Measurements from ENCODE around the gene ZCRB1.
"Not testable (repeated sequence)": the region's sequence is repeated elsewhere in the genome, so short reads cannot be mapped to it uniquely, and the experiment has no call there.

ZCRB1 gene, protein sequence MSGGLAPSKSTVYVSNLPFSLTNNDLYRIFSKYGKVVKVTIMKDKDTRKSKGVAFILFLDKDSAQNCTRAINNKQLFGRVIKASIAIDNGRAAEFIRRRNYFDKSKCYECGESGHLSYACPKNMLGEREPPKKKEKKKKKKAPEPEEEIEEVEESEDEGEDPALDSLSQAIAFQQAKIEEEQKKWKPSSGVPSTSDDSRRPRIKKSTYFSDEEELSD

DNA sequence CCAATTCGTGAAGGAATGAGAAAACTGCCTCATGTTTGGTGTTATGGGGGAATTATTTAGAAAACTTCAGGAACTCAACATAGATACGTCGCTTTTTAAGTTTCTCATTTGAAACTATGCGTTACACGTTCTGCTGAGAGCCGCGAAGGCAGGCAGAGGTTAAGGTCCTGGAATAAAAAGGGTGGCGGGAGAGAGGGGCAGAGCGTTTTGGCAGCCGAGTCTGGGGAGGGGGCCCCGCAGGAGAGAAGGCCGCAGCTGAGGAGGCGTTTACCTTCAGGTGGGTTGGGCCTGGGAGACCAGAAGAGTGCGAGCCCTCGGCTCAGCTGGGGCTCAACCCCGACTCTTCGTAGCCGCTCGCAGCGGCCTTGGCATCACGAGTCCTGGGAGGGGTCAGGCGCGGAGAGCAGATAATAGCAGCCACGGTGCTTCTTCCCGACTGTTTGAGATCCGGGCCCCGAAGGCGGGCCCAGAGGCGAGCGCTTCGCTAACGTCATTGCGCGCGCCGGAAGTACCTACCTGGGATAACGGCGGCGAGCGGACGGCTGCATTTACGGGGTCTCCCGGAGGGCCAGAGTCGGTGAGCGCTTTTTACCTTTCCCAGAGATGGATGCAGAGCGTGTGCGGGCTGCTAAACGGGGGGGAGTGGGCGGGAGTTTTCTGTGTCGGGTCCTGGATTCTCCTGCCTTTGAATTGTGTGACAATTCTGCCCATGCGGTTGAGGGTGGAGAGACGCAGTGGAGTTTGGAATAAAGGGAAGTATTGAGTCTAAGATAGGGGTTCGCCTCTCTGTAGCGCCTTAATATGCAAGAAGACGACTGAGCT lies at the start of gene ZCRB1, which contains the start of gene PPHLN1:
Gene ZCRB1, minus strand, starts transcription at position 442 of the 822 bp plus-strand sequence. CDS start 1,992 bp downstream, outside the sequence.
Gene PPHLN1, plus strand, starts transcription at position 515 of the 822 bp plus-strand sequence. CDS start 9,736 bp downstream, outside the sequence.
- peak; percentile 88 for DNase-seq

DNA sequence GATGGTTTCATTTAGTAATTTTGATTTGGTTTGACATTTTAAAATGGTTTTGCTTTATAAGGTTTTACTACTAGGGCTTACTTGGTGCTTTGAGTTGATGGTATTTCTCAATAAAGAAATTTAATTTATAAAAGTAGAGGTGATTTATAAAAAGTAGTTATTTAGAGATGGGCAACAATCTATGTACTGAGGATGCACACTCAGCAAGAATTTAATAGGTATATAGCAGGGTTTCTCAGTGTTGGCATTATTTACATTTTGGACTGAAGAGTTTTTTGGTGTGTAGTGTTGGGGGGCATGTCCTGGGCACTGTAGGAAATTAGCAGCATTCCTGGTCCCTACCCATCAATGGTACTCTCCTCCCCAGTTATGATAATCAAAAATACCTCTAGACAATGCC lies 47.8 kb upstream of the ZCRB1 start:
- DNase-seq: no peak

DNA sequence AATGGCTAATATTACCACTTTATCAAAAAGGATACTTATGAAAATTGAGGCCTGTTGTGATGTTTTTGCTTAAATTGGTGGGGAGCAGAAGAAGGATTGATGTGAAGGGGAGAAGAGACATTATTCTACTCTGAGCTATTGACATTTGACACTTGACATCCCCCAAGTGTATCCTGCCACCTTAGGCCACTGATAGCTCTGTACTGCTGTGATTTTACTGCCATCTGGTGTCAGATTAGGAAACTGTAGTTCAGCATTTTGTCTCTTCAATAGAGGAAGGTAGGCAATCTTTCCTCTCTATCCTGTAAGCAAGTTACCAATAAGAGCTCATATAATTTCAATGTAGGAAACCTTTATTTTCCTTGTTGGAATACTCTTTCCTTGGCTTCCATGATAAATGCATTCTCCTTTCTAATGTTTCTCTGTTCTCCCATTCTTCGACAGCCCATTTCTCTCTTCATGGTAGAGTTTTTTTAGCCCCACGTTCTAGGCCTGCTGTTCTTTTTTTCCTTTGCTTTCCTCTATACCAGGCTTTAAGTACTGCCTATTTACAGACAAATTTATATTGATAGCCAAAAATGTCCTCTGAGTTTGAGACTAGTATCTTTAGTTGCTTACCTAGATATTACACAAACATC lies 46.4 kb upstream of the ZCRB1 start:
- DNase-seq: peak; percentile 63

DNA sequence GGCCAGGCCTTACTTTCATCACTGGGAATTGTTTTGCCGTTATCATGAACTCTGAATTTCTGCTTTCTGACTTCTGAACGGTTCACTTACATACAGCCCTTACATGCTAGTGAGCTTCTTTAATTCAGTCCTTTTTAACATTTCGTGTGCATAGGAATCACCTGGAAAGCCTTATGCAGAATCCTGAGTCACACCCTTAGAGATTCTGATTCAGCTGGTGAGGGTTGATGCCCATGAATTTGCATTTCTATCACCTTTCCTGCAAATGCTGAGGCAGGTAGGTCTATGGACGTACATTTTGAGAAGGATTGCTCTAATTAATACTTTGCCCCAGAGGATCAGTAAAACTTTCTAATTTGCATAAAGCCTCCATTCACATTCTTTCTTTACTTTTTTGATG lies 44.1 kb upstream of the ZCRB1 start:
- DNase-seq: no peak

DNA sequence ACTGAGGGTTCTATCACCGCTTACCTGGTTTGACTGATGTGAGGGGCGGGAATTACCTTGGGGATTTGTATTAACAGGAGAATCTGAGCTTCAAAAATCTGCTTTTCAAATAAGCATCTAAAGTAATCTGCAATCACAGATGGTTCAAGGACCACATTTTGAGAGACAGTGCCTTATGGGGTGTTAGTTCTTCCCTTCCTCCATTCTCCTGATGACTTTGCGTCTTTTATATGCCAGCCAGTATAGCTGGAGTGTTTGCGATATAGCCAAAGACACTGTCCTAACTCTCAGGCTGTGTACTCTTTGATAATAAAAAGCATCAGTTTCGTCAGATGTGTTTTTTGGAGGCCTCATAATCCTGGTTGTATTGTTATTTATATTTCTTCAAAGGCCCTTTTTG lies 39.6 kb upstream of the ZCRB1 start:
- DNase-seq: no peak

DNA sequence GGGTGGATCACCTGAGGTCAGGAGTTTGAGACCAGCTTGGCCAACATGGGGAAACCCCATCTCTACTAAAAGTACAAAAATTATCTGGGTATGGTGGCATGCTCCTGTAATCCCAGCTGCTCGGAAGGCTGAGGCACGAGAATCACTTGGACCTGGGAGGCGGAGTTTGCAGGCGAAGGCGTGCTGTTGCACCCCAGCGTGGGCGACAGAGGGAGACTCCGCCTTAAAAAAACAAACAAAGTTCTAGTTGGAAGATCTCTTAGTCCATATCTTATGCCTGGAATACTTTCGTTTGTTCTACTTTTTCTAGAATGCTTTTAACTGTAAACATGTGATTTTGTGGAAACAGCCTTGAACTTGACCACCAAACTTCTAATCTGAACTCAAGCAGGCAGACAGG lies 38.8 kb upstream of the ZCRB1 start:
- DNase-seq: no peak

DNA sequence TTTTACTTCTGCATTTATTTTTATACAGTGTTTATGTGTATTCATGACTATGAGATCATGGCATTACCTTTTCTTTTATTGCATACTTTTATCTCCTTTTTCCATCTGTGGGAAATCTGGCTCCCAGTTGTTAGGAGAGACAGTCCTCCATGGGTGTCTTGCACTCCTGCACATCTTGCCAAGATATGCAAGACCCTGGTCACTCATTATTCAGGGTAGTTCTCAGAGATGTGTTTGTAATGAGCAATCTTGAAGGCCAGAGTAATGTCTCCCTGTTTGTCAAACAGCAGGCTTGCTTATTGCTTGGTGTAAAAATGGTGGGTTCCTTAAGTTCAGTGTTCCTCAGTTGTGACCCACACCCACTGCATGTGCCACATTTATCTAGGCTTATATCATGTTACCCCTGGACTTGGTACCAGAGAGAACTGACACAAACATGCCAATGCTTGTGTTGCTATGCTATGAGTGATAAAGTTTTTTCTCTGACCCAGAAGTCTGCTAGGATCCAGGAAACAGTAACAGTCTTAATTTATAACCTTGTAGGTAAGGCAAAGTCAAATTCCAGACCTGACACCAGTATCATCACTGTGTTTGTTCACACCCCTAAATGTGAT lies 36.9 kb upstream of the ZCRB1 start:
- no peak for DNase-seq

DNA sequence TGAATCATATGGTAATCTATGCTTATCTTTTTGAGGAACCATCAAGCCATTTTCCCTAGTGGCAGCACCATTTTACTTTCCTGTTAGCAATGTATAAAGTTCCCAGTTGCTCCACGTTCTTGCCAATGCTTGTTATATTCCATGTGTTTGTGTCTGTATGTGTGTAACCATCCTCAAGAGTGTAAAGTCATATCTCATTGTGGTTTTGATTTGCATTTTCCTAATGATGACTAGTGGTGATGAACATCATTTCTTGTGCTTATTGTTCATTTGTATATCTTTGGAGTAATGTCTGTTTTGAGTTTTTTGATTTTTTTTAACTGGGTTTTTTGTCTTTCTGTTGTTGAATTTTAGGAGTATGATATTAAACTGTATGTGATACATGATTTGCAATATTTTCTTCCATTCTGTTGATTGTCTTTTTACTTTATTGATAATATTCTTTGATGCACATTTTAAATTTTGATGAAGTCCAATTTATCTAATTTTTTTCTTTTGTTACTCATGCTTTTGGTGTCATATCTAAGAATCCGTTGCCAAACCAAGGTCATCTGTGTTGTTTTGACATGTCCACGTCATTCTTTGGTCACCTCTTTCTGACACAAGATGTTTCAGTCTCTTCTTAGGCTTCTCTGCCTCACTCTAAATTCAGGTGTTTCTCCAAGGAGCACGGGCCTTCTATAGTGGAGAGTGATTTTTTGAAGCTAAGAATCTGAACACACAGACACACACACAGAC lies 36.2 kb upstream of the ZCRB1 start:
- DNase-seq: no peak

DNA sequence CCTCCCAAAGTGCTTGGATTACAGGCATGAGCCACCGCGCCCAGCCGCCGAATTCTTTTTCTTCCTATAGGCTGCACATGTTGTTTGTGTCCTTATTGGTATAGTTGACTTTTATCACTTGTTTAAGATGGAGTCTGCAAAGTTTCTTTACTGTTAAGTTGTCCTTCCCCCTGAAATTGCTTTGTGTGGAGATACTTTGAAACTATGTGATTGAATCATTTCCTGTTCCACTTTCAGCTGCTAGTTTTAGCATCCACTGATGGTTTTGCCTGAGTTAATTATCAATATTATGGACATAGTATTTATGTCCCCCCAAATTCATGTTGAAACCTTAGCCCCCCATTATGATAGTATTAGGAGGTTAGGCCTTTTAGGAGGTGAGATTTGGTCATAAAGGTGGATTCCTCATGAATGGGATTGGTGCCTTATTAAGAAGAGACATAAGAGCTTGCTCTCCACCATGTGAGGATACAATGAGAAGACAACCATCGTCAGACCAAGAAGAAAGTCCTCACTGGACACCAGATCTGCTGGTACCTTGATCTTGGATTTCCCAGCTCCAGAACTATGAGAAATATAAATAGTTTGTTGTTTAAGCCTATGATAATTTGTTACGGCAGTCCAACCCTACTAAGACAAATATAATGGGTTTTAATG lies 35.0 kb upstream of the ZCRB1 start:
- no peak for DNase-seq

DNA sequence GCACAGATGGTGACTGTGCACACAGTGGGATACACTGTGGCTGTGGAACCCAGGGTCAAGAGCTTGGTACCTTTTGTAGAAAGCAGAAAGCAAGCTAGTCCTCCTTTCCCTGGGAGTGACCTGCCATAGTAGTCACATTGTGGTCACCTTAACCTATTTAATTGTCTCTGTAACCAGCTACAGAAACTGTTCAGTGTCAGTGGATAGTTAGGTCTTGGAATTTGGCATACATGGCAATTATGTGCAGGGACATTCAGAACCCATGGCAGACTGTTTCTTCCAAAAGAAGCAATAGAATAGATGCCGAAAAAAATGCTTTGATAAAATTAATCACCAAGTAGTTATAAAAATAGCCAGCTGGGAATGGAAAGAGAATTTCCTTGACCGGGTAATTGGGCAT lies 30.4 kb upstream of the ZCRB1 start:
- no peak for DNase-seq

DNA sequence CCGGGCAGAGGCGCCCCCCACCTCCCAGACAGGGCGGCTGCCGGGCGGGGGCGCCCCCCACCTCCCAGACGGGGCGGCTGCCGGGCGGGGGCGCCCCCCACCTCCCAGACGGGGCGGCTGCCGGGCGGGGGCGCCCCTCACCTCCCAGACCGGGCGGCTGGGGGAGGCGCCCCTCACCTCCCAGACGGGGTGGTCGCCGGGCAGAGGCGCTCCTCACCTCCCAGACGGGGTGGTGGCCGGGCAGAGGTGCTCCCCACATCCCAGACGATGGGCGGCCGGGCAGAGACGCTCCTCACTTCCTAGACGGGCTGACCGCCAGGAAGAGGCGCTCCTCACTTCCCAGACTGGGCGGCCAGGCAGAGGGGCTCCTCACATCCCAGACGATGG lies 24.1 kb upstream of the ZCRB1 start:
- DNase-seq: not testable (repeated sequence)

DNA sequence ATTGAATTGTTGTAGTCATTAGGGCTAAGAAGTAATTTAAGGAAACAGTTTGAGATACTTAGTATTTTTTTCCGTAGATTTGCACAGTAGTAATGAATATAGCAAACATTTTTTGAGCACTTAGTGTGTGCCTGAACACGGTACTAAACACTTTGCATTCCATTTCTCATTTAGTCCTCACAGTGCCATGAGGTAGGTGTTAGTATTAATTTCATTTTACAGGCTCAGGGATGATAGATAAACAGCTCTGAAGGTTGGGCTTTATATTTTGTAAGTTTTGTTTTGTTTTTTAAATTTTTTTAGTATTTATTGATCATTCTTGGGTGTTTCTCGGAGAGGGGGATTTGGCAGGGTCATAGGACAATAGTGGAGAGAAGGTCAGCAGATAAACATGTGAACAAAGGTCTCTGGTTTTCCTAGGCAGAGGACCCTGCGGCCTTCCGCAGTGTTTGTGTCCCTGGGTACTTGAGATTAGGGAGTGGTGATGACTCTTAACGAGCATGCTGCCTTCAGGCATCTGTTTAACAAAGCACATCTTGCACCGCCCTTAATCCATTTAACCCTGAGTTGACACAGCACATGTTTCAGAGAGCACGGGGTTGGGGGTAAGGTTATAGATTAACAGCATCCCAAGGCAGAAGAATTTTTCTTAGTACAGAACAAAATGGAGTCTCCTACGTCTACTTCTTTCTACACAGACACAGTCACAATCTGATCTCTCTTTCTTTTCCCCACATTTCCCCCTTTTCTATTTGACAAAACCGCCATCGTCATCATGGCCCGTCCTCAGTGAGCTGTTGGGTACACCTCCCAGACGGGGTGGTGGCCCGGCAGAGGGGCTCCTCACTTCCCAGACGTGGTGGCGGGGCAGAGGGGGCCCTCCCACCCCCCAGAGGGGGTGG lies 23.5 kb upstream of the ZCRB1 start:
- DNase-seq: not testable (repeated sequence)

DNA sequence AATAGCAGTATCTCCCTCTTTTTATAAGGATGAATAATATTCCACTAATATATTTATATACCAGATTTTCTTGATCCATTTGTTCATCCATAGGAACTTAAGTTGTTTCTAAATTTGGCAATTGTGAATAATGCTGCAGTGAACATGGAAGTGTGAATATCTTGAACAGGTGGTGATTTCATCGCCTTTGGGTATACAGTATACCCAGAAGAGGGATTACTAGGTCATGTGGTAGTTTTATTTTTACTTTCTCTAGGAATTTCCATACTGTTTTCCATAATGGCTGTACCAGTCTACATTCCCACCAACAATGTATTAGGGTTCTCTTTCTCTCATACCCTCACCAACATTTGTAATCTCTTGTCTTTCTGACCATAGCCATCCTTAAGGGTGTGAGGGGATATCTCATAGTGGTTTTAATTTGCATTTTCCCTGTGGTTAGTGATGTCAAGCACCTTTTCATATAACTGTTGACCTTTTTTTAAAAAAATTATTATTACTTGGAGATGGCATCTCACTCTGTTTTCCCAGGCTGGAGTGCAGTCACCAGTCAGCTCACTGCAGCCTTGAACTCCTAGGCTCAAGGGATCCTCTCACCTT lies 20.6 kb upstream of the ZCRB1 start:
- DNase-seq: no peak

DNA sequence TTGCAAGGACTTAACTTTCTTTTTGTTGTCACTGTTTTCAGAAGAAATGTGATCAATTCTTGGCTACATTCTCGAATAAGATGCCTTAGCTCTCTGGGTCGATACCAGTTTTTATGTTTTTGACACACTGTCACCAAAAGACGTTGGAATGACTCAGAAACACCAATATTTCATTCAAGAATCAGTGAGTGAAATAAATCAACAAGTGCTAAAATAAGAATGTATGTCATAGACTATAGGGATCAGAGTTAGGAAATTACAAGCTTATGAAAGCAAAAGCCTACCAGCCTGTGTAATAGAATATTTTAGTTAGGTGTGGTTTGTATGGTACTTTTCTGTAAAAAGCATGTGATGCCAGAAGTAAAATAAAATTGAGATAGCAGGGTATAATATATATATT lies 17.8 kb upstream of the ZCRB1 start:
- DNase-seq: no peak

DNA sequence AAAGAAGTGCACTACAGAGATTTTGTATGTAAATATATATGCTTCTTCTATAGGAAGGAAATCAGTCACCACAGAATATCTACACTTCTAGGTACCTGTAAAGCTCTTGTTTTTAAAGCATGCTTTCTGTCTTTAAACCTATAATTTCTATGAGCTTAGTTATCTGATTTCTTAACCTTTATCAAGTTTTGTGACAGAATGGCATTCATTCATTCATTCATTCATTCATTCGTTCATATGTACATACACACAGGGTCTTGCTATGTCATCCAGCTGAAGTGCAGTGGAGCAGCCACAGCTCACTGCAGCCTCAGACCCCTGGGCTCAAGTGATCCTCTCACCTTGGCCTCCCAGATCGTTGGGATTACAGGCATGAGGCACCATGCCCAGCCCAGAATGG lies 16.1 kb upstream of the ZCRB1 start:
- no peak for DNase-seq

DNA sequence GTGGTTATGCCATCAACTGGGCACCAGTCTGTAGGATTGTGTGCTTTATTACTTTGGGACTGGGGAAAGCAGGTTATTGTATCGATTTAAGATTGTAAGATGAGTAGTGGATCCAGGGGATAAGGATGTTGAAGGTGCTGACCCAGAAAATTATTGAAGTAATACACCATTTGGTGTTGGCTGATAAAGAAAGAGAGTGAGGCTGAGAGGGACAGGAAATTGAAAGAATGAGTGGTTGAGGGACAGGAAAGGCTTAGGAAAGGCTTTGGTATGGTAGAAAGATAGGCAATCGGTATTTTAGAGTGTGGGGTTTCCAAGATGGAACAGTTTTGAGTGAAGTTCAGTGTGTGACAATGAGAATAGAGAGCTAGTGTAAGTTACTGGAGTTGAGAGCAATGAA lies 12.4 kb upstream of the ZCRB1 start:
- DNase-seq: no peak

DNA sequence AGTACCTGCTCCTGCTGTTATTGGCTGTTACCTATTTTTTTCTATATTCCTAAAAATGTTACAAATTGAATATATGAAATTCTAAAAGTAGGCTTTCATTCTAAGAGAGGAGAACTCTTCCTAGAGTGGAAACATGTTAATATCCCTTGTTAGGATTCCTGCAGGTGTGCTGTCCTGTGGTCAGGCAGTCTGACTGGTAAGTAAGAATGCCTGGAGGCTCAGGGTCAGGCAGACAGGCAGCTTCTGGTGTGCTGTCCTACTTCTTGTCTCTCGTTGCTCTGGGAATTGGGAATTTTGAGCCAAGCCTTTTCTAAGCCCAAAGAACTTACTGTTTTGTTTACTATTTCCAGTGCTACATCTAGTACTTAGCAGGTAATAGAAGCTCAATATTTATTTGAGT lies 10.4 kb upstream of the ZCRB1 start:
- no peak for DNase-seq

DNA sequence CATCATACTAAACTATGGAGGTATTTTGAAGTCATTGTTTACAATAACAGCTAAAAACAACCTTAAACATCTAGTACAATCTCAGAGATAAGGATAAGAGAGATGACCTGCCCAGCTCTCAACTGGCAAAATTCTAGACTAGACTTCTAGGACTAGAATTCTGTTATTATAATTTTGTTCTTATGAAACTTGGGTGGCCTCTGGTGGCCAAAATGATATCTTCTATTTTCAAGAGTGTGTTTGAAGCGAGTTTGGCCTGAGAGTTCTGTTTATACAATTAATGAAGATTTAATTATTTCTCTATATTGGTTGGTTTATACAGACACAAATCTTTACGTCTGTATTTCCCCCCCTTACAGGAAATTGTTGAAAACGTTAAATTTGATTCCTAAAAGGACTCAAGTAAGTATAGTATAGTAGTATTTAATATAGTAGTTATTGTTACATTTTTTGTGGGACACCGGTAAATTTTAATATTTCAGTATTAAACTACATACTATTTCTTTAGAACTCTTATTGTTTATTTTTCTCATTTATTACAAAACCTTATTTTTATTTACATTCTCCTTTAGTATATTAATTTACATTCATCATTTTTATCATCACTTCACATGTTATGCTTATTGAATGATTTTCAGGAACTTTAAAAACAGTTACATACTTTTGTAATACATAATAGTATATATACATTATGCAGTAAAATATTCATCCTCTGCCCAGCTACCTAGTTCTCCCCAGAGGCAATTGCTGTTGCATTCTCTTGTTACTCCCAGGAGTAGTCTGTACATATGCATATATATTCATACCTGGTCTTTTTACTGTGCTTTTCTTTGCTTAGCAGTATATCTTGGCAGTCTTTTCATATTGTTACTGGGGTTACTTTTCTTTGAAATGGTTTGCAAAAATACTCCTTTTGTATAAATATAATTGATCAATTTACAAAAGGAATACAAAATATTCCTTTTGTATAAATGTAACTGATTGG lies 6.7 kb upstream of the ZCRB1 start:
- DNase-seq: peak; percentile 12

DNA sequence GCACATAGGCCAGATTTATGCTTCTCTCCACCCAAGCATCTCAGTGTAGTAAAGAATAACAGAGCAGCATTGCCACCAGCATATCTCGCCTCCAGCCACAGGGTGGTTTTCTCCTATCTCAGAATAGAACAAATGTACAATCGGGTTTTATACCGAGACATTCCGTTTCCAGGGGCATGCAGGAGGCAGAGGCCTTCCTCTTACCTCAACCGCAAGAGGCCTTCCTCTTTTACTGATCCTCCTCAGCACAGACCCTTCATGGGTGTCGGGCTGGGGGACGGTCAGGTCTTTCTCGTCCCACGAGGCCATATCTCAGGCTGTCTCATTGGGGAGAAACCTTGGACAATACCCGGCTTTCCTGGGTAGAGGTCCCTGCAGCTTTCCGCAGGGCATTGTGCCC lies 4.2 kb upstream of the ZCRB1 start:
- DNase-seq: not testable (repeated sequence)

DNA sequence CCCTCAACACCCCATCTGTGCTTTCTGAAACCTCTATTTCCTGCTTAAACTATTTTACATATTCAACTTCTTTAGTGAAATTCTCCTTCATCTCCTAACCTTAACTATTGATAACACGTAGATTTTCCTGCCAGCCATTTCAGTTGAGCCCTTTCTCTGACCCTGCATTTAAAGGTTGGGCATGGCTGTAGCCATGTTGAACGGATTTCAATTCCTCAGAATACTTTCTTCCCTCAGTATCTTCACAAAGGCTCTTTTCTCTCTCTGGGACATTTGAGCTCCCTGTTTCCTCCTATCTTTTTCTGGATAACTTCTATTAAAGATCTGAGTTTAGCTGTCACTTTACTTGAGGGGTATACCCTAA lies 1.3 kb upstream of the ZCRB1 start:
- no peak for DNase-seq
